ENCODE data around the gene PLEK.

DNA sequence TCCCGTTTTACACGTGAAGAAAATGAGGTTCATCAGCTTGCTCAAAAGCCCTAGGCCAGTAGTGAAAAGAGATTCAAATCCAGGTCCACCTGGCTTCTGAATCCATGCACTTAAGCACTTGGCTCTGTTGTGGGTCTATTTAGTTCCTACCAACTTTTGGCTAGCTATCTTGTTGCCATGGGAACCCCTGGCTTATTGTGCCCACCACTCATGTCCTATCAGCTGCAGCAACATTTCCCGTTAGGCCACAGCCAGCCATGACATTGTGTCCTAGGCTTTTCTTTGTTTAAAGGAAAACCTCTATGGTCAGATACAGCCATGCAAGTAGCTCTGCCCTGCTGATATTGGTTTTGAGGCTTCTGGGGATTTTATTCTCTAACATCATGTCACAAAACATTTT, 49.8 kb downstream of the PLEK start:
- TF ChIP-seq JUND (IDR thresholded peaks at IDR 0.05), result no peak
- no peak for TF ChIP-seq RAD21 (IDR thresholded peaks at IDR 0.05)
- TF ChIP-seq NR2F2 (IDR thresholded peaks at IDR 0.05), result no peak
- TF ChIP-seq, protein P1, sequence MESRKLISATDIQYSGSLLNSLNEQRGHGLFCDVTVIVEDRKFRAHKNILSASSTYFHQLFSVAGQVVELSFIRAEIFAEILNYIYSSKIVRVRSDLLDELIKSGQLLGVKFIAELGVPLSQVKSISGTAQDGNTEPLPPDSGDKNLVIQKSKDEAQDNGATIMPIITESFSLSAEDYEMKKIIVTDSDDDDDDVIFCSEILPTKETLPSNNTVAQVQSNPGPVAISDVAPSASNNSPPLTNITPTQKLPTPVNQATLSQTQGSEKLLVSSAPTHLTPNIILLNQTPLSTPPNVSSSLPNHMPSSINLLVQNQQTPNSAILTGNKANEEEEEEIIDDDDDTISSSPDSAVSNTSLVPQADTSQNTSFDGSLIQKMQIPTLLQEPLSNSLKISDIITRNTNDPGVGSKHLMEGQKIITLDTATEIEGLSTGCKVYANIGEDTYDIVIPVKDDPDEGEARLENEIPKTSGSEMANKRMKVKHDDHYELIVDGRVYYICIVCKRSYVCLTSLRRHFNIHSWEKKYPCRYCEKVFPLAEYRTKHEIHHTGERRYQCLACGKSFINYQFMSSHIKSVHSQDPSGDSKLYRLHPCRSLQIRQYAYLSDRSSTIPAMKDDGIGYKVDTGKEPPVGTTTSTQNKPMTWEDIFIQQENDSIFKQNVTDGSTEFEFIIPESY (IDR thresholded peaks at IDR 0.05), result no peak
- no peak for TF ChIP-seq CTCF (IDR thresholded peaks at IDR 0.05; ENCODE audit: low read depth, low read length, missing input control)
- TF ChIP-seq HNF4G (IDR thresholded peaks at IDR 0.05), result no peak
- TF ChIP-seq MAX (IDR thresholded peaks at IDR 0.05), result no peak
